ENCODE data around the gene TAGLN. TPM values are rescaled to one million over a fixed set of nuclear protein-coding genes. Genes with fewer than 3 reads are reported as not detected.

TAGLN gene
- total and polyA plus RNA-seq, 8 donors: 24.1 to 430 (median 75.7) TPM

DNA sequence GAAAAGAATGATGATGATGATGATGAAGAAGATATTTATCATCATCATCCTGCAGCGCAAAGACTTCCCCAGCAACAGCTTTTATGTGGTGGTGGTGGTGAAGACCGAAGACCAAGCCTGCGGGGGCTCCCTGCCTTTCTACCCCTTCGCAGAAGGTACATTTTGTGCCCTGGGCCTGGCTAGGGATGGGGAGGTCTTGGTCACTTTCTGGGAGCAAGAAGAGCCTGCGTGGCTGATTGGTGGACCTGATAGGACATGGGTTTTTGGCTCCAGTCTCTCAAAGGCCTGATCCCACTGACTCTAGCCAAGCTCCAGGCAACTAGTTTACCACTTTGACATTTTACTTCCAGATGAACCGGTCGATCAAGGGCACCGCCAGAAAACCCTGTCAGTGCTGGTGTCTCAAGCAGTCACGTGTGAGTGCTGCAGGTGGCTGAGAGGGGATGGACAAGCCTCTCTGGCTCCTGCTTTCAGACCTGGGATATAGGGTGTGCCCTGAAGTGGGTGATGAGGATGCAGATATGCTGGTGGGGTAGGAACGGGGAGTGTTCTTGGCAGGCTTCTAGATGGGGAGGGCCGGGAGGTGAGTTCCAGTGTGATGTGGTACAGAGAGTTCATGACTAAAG is 15.3 kb upstream of the TAGLN start:
- no peak for FAIRE-seq
- no peak overlapping the region for H3K4me3 ChIP-seq
- H3K9me3 ChIP-seq: no peaks in the 10 kb centered on the region
- intact Hi-C loops (cut with DNase I): loop anchor here in 1 of 3 donors (5.0 kb wide), 1 partner anchor 38 kb away; no protein-coding TSS in a partner anchor
- TF ChIP-seq, protein P1, sequence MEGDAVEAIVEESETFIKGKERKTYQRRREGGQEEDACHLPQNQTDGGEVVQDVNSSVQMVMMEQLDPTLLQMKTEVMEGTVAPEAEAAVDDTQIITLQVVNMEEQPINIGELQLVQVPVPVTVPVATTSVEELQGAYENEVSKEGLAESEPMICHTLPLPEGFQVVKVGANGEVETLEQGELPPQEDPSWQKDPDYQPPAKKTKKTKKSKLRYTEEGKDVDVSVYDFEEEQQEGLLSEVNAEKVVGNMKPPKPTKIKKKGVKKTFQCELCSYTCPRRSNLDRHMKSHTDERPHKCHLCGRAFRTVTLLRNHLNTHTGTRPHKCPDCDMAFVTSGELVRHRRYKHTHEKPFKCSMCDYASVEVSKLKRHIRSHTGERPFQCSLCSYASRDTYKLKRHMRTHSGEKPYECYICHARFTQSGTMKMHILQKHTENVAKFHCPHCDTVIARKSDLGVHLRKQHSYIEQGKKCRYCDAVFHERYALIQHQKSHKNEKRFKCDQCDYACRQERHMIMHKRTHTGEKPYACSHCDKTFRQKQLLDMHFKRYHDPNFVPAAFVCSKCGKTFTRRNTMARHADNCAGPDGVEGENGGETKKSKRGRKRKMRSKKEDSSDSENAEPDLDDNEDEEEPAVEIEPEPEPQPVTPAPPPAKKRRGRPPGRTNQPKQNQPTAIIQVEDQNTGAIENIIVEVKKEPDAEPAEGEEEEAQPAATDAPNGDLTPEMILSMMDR (IDR thresholded peaks at IDR 0.05): no peak
- H3K27me3 ChIP-seq: no peaks in the 10 kb centered on the region
- WGBS, 2 donors: 54 to 55% methylated on average over 11 of the region's 11 CpGs
- peaks cover 0 to 25% (median 13%) of the 10 kb centered on the region in 3 donors for H3K36me3 ChIP-seq
- H3K27ac ChIP-seq: peak overlapping the region in 1 of 4 donors; percentile 61
- peak in 3 of 6 donors; percentile 37 to 56 (median 38) for DNase-seq
- peaks cover 8 to 33% (median 20%) of the 10 kb centered on the region in 3 donors for H3K4me1 ChIP-seq
- peak; percentile 1 to 10 (median 3) for ATAC-seq

DNA sequence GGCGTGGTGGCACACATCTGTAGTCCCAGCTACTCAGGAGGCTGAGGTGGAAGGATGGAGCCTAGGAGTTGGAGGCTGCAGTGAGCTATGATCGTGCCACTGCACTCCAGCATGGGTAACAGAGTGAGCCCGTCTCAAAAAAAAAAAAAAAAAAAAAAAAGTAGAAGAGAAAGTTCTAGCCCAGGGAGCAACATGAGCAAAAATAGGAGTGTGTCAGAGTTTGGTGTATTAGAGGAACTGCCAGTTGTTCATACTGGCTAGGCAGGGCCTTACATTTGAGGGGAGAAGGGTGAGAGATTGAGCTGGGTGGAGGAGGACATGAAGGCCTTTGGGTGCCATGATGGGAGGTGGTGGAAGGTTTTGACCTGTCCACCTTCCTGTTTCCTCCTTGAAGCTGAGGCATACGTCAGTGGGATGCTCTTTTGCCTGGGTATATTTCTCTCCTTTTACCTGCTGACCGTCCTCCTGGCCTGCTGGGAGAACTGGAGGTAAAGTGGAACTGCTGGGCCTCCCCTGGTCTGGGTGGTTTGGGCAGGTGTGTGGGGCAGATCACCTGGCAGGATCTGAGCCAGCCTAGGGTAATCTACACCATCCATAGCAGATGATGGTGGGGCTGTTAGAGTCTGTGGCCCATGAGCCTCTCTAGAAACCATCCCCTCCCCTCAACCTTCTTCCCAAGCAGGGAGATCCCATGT is 13.3 kb upstream of the TAGLN start:
- TF ChIP-seq, protein P1 (IDR thresholded peaks at IDR 0.05): no peak
- no peaks in the 10 kb centered on the region for H3K27me3 ChIP-seq
- intact Hi-C loops (cut with DNase I): loop anchor here in 1 of 3 donors (5.0 kb wide), 1 partner anchor 36 kb away; no protein-coding TSS in a partner anchor
- no peaks in the 10 kb centered on the region for H3K9me3 ChIP-seq
- peak overlapping the region in 3 of 4 donors; percentile 42 to 61 (median 55) for H3K27ac ChIP-seq
- peaks cover 0 to 41% (median 31%) of the 10 kb centered on the region in 3 donors for H3K36me3 ChIP-seq
- 63 to 73% methylated on average over 5 of the region's 5 CpGs for WGBS, 2 donors
- no peak overlapping the region for H3K4me3 ChIP-seq
- H3K4me1 ChIP-seq: peaks cover 8 to 22% (median 20%) of the 10 kb centered on the region in 3 donors
- FAIRE-seq (no peak), DNase-seq (peak in 2 of 6 donors; percentile 11 to 13), ATAC-seq (no peak)

DNA sequence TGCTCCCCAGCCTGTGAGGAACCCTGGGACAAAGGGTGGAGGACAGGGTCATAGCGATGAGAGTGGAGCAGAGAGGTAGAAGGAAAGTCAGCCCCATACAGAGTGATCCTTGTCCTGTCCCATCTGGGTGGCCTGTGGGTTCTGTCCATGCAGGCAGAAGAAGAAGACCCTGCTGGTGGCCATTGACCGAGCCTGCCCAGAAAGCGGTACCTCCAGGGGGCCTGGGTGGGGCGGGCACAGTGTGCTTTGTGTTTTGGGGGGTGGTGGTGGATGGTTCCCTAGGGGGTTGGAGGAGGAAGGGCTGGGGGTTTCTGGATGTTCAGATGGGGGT is 12.8 kb upstream of the TAGLN start:
- intact Hi-C loops (cut with DNase I): loop anchor here in 1 of 3 donors (5.0 kb wide), 1 partner anchor 36 kb away; no protein-coding TSS in a partner anchor
- WGBS, 2 donors: 96 to 100% methylated on average over 4 of the region's 4 CpGs
- TF ChIP-seq, protein P1 (IDR thresholded peaks at IDR 0.05): no peak
- FAIRE-seq (no peak), ATAC-seq (no peak), DNase-seq (peak in 1 of 6 donors; percentile 44)
- Histone ChIP-seq H3K4me3 (no peak overlapping the region), H3K9me3 (no peaks in the 10 kb centered on the region), H3K27me3 (no peaks in the 10 kb centered on the region), H3K4me1 (peaks cover 8 to 20% (median 18%) of the 10 kb centered on the region in 3 donors), H3K36me3 (peaks cover 0 to 44% (median 31%) of the 10 kb centered on the region in 3 donors), H3K27ac (peak overlapping the region in 1 of 4 donors; percentile 61)

DNA sequence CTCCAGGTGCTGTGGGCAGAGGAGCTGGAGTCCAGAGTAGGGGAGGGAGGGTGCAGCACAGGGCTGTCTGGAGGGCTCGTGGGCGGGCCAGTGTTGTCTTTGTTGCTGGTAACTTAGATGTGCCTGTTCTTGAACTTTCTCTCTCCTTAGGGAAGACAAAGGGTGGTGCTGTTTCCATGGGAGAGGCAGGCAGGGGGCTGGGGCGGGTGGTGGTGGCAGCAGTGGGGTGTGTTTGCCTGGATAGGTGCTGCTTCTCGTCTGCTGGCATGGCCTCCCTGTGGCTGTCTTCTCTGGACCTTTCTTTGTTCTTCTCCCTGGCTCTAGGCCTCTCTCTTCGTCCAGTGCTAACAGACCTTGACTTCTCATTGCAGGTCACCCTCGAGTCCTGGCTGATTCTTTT is 12.2 kb upstream of the TAGLN start:
- ATAC-seq (no peak), DNase-seq (peak in 3 of 6 donors; percentile 10 to 48 (median 46)), FAIRE-seq (no peak)
- no peaks in the 10 kb centered on the region for H3K27me3 ChIP-seq
- 48 to 50% methylated on average over 6 of the region's 6 CpGs for WGBS, 2 donors
- no peaks in the 10 kb centered on the region for H3K9me3 ChIP-seq
- H3K27ac ChIP-seq: peak overlapping the region in 1 of 4 donors; percentile 9
- H3K4me1 ChIP-seq: peaks cover 8 to 20% (median 13%) of the 10 kb centered on the region in 3 donors
- TF ChIP-seq, protein P1 (IDR thresholded peaks at IDR 0.05): no peak
- no peak overlapping the region for H3K4me3 ChIP-seq
- intact Hi-C loops (cut with DNase I): loop anchor here in 1 of 3 donors (5.0 kb wide), 1 partner anchor 35 kb away; no protein-coding TSS in a partner anchor
- H3K36me3 ChIP-seq: peaks cover 0 to 49% (median 31%) of the 10 kb centered on the region in 3 donors
